GM18873 (cell line): ENCODE data around the gene TCF4.

Experiments
- ATAC-seq: cut with Tn5 transposase; IDR thresholded peaks from one replicate; pipeline ENCODE4 v1.9.1; 2021; ENCODE audit warnings: mild to moderate bottlenecking, moderate library complexity, moderate number of reproducible peaks; ENCODE audit not compliant: unreplicated experiment, low FRiP score

Gene TCF4

GRCh38 chr18:55280503-55280902, 307.5 kb downstream of the TCF4 start:
- ATAC-seq = no peak

- no peak for ATAC-seq
These were observed 312.7 kb downstream of the TCF4 start for GRCh38 chr18:55275039-55275901.

GRCh38 chr18:55272510-55273243, 315.3 kb downstream of the TCF4 start:
- no peak for ATAC-seq

GRCh38 chr18:55269622-55270021, 318.4 kb downstream of the TCF4 start:
- ATAC-seq = no peak

GRCh38 chr18:55268628-55269275, 319.2 kb downstream of the TCF4 start:
- peak; percentile 52 for ATAC-seq

- ATAC-seq = peak; percentile 77
These were observed 319.8 kb downstream of the TCF4 start for GRCh38 chr18:55268151-55268601.

GRCh38 chr18:55266981-55267380, 321.0 kb downstream of the TCF4 start:
- no peak for ATAC-seq

- ATAC-seq = no peak
These were observed 322.0 kb downstream of the TCF4 start for GRCh38 chr18:55265984-55266383.

GRCh38 chr18:55265130-55265675, 322.8 kb downstream of the TCF4 start:
- ATAC-seq = no peak

GRCh38 chr18:55264108-55264507, 323.9 kb downstream of the TCF4 start:
- ATAC-seq = no peak

GRCh38 chr18:55262021-55262560, 325.9 kb downstream of the TCF4 start:
- no peak for ATAC-seq

- ATAC-seq = no peak
These were observed 326.7 kb downstream of the TCF4 start for GRCh38 chr18:55261253-55261652.

- no peak for ATAC-seq
These were observed 329.9 kb downstream of the TCF4 start for GRCh38 chr18:55258088-55258487.

- ATAC-seq = no peak
These were observed 331.1 kb downstream of the TCF4 start for GRCh38 chr18:55256929-55257289.

- no peak for ATAC-seq
These were observed 331.6 kb downstream of the TCF4 start for GRCh38 chr18:55256226-55256928.

- ATAC-seq = no peak
These were observed 334.2 kb downstream of the TCF4 start for GRCh38 chr18:55253814-55254213.

GRCh38 chr18:55252901-55253300, 335.1 kb downstream of the TCF4 start:
- peak; percentile 48 for ATAC-seq

- no peak for ATAC-seq
These were observed 335.8 kb downstream of the TCF4 start for GRCh38 chr18:55252053-55252675.

- no peak for ATAC-seq
These were observed 336.6 kb downstream of the TCF4 start for GRCh38 chr18:55251254-55251971.
